Measurements from ENCODE around the gene ST6GAL1.
A peak's percentile ranks its signal among the peaks of the same experiment; 100 is the strongest.

The ST6GAL1 gene

GRCh38 chr3:186917512-186918312, 12.6 kb upstream of the ST6GAL1 start:
- DNase-seq: no peak

DNA sequence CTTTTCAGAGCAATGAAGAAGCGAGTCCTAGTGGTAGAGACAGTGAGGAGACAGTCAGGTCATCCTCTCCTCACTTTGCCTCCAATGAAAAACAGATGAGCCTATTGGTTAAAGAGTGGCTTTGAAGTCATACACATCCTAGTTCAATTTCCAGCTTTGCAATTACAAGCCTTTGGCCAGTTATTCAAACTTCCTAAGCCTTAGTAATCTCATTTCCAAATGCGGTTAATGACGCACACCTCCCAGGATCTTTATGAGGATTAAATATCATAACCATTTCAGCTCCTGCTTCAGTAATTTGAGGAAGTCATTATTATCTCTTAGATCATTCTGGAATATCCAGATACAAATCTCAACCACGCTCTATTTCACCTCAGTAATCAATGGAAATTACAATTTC, 10.0 kb upstream of the ST6GAL1 start:
- no peak for DNase-seq

GRCh38 chr3:186920796-186921195, 9.5 kb upstream of the ST6GAL1 start:
- no peak for DNase-seq

DNA sequence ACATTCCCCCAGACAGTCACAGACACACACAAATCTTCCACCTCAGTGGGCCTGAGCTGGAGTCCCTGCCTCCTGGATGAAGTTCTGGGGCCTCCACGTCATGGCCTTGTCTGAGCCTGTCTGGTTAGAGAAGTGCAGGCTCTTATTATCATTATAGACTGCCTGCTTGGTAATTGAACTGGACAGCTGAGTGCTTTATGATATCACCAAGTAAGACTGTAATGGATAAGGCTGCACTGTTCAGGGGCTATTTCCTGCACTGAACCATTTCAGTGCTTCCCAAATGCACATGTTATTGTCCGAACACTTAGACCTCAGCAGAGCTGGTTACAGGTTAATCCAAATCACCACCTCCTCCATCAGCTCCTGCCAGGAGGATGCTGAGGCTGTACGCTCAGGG, 8.7 kb upstream of the ST6GAL1 start:
- DNase-seq: no peak

GRCh38 chr3:186922224-186922623, 8.1 kb upstream of the ST6GAL1 start:
- DNase-seq: no peak

DNA sequence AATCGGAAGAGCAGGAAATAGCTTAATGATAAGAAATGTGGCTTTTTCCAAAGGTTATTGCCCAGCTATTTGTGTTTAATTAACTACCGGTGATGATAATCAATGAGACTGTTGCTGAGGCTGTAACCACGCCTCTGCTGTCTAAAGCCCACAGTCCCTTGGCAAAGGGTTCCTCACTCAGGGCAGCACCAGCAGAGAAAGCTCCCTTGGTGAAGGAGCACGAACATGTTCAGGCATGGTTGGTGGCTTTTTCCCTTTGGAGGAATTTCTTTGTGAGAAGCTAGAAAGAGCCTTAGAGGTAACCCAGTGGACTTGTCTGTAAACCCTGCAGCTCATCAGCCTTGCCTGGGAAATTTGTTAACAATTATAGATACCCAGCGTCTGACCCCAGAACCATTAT, 7.5 kb upstream of the ST6GAL1 start:
- no peak for DNase-seq

GRCh38 chr3:186923241-186923640, 7.1 kb upstream of the ST6GAL1 start:
- no peak for DNase-seq

DNA sequence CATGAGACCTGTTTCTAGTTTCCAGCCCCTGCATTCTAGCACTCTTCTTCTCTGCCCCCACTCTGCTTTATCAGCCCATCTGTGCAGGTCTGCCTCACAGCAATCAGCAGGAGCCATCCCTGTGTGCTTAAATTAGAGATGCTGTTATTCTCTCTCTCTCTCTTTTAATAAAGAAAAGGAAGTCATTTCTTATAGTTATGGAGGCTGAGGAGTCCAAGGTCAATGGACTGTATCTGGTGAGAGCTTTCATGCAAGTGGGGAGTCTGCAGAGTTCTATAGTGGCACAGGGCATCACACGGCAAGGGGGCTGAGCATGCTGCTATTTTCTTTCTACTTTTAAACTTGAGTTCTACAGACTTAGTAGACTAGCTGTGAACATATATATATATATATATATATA, 4.5 kb upstream of the ST6GAL1 start:
- DNase-seq: no peak

GRCh38 chr3:186929186-186929585, 1.1 kb upstream of the ST6GAL1 start:
- no peak for DNase-seq

GRCh38 chr3:186929685-186930084, 641 bp upstream of the ST6GAL1 start:
- no peak for DNase-seq

DNA sequence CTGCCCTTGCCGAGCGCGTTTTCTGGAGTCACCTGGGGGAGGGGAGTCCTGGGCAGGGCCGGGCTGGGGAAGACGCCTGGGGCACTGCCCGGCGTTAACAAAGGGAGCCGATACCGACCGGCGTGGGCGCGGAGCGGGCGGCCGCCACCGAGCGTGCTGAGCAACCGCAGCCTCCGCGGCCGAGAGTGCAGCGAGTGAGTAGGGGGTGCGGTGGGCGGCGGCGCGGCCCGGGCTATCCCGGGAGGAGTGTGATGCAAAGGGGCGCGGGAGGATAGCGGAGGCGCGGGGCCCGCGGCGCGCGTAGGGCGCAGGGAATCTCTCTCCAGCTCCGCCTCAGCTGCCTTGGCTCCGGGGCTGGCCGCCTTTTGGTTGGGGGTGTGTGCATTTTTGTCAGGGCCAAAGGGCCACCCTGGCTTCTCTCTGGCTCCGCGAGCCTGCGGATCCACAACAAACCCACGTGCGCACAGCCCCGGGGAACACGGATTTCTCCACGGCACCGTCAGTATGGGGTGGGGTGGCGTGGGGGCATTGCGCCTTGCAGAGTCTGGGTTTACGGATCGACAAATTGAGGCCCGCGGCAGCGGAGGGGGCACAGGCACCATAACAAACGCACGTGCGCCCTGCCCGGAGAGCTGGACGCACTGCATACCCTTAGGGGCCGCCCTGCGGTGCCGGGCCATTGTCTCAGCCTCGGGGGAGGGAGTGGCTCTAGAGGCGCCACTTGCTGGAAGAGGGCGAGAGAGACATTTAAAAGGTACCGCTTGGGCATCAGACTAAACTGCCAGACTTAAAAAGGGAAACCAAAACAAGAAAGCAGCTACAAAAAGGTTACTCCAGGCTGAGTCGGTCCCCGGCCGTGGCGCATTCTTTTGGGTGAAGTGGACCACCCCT, 560 bp downstream of the ST6GAL1 start:
- peak; percentile 62 for DNase-seq

DNA sequence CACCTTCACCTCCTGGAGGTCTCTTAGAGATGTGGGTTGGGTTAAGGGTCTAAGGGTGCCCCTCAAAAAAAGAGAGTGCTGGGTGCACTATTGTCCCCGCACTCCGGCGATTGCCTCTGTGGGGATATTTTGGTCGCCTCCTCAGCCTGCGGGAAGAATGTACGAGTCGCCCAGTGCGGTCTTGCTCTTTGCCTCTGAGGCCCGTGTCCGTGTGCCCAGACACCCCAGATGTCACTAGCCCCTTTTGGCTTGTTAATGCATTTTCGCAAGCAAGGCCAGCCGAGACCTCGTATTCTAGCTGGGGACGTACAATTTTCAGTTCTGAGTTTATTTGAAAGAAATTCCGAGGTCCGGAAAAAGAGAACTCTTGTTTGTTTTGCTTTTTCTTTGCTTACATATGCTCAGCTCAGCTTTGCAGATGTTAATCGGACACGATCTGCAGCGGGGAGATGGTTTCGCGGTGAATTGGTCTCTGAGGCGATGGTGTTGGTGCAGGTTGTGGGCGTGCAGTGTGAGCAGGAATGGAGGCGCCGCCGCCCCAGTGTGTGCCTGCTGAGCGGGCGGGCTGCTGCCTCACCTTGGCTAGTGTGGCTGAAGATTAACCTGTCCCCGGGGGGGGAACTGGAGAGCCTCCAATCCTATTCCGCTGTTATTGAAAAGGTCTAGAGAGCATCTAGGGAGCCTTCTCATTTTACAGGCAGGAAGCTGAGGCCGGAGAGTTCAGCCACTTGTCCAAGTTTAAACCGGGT, 1.4 kb downstream of the ST6GAL1 start:
- DNase-seq: peak; percentile 72

DNA sequence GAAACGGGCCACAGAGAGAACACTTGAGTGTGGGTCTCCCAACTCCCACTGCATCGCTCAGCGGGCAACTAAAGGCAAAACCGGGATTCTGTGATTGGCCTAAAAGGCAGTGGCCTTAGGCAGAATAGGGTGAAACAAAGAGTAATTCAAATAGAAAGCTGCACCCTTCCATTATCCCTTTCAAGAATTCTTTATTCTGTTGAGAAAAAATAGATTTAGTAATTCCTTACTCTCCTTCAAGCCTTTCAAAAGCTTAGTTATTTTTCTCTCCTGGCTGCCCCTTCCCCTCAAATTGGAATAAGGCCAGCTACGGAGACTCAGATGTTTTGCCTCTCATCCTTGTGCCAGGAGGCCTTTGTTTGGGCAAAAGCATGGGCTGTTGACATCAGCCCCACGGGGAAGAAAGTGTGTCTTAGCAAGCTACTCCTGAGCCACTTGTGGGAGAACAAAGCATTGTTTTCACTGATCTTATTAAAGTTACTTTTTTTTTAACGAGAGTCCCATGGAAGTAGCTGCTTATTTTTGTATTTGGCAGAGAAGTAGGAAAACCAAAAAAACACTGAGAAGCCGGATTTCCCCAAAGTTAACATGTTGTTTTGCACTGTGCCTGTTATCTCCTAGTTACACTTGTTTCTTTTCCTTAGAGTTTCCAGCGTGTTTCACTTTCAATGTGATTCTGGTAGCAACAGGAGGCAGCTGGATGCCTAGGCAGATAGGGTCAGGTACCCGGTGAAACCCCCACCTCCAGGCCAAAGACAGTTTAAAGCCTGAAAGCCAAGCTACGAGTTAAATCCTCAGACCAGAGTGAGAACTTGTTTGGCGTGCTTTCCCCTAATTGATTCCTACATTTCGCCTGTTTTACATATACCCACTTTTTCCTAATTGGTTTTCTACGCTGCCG, 2.2 kb downstream of the ST6GAL1 start:
- peak; percentile 72 for DNase-seq

DNA sequence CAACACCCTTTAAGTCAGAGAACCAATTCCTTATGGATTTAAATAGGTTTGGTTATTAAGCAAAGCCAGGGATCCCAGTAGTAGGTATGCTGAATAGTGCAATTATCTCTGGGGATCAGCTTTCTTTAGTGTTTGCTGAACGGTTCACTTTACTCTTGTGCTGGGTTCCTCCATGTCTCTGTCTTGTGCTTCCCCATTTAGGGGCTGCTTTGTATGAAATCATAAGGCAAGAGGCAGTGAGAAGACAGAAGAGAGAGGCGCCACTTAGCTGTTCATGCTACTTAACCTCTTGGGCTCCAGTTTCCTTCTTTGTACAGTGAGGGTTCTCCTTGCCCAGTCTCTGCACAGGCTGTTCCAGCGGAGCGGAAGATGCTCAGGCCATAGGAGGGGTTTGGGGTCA, 3.5 kb downstream of the ST6GAL1 start:
- DNase-seq: no peak

DNA sequence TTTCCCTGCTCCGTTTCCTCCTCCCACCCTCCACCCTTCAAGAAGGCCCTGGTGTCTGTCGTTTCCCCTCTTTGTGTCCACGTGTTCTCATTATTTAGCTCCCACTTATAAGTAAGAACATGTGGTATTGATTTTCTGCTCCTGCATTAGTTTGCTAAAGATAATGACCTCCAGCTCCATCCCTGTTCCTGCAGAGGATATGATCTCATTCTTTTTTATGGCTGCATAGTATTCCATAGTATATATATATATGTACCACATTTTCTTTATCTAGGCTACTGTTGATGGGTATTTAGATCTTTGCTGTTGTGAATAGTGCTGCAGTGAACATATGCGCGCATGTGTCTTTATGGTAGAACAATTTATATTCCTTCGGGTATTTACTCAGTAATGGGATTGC, 4.8 kb downstream of the ST6GAL1 start:
- no peak for DNase-seq

GRCh38 chr3:186937017-186937875, 6.9 kb downstream of the ST6GAL1 start:
- no peak for DNase-seq

GRCh38 chr3:186938716-186939115, 8.4 kb downstream of the ST6GAL1 start:
- DNase-seq: no peak

GRCh38 chr3:186939536-186939935, 9.2 kb downstream of the ST6GAL1 start:
- no peak for DNase-seq

DNA sequence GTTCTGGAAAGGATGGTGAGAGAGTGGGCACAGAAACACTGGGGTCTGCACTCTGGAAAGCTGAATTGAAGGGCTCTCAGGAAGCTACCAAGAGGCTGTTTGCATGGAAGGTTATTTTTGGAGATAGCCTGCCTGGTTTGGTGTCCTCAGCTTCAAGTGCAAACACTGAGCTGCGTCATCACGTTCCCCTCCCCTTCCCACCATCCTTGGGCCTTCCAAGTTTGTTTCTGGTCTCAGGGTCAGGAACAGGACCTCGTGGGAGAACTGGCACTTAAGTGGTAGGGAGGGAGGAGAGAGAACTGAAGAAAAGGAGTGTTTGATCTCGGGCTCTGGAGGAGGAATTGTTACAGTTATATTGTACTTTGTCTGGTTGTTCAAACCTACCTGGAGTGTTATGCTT, 10.6 kb downstream of the ST6GAL1 start:
- DNase-seq: no peak

GRCh38 chr3:186942168-186942567, 11.8 kb downstream of the ST6GAL1 start:
- DNase-seq: no peak

GRCh38 chr3:186945255-186945823, 15.0 kb downstream of the ST6GAL1 start:
- DNase-seq: no peak

Data from NCI-H1105 treated with DMSO at 0.1 percent for 48 hours (cell line).